Tibial artery (tissue), 4 donors: ENCODE results near the gene CYRIA.

Source experiments
- DNase-seq, 2 donors: peaks; one replicate each; pipeline ENCODE4 v3.0.0-alpha.2; 2019
- H3K27ac ChIP-seq, 2 donors: fragments of 200-600 bp; sonication (generic) in 1 of 2; 1 replicate in 1 of 2; 2 replicates in 1 of 2; pipeline ENCODE4 v1.5.1; 2018 to 2019; ENCODE audit warnings: mild to moderate bottlenecking in 1 of 2
- H3K27me3 ChIP-seq, 2 donors: fragments of 200-600 bp; sonication (generic) in 1 of 2; one replicate each; pipeline versions ENCODE4 v1.5.1 to v1.6.0; 2016 to 2019
- H3K36me3 ChIP-seq, 3 donors: fragments of 200-600 bp; sonication (generic) in 2 of 3; one replicate each; pipeline ENCODE4 v1.5.1; 2016 to 2019; ENCODE audit warnings: mild to moderate bottlenecking in 2 of 3
- H3K4me1 ChIP-seq, 4 donors: fragments of 200-600 bp; sonication (generic) in 2 of 4; 1 replicate in 3 of 4; 2 replicates in 1 of 4; pipeline ENCODE4 v1.5.1; 2016 to 2019
- H3K4me3 ChIP-seq, 2 donors: fragments of 200-600 bp; sonication (generic) in 1 of 2; 1 replicate in 1 of 2; 2 replicates in 1 of 2; pipeline ENCODE4 v1.5.1; 2018 to 2019; ENCODE audit warnings: mild to moderate bottlenecking in 2 of 2
- H3K9me3 ChIP-seq, 3 donors: fragments of 200-600 bp; sonication (generic) in 1 of 3; one replicate each; pipeline ENCODE4 v1.5.1; 2016 to 2019
- CTCF ChIP-seq, 2 experiments: fragments of 200-600 bp in 1 of 2; fragments of 450-650 bp in 1 of 2; IDR thresholded peaks; one replicate each; pipeline ENCODE4 v1.5.1; 2017 to 2019; ENCODE audit warnings: antibody characterized with exemption in 2 of 2, mild to moderate bottlenecking in 1 of 2, moderate library complexity in 1 of 2
- intact Hi-C: fragments of 100-400 bp; cut with DNase I; formaldehyde crosslinking; loops from one replicate; pipeline ENCODE4 v1.15.0; 2023; ENCODE audit warnings: low total_unique reads

CYRIA gene

GRCh38 chr2:16700551-16701259 lies 35.1 kb upstream of the CYRIA start:
- Histone ChIP-seq H3K27me3 (no peaks in the 10 kb centered on the region), H3K4me1 (no peaks in the 10 kb centered on the region), H3K27ac (no peak overlapping the region), H3K4me3 (no peak overlapping the region), H3K36me3 (no peaks in the 10 kb centered on the region), H3K9me3 (no peaks in the 10 kb centered on the region)
- TF ChIP-seq CTCF (IDR thresholded peaks at IDR 0.05) = no peak
- intact Hi-C loops = no loop called here
- DNase-seq = no peak

DNA sequence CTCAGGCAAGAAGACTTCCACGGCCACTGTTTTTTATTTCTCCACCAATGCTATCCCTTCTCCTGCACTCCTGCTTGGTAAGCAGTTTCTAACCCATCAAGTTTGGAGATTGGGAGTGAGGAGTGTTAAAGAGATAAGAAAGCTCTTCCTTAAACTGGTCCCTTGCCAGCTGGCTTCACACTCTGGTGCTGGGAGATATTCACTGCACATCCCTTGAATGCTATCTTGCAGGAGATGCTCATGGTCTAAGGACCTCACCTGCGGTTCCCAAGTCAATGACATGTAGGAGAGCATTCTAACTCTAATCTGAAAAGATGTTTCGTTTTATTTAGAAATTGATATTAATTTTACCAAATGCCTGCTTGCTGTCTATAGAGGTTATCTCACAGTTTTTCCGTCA lies 28.2 kb upstream of the CYRIA start:
- H3K9me3 ChIP-seq = no peaks in the 10 kb centered on the region
- intact Hi-C loops = no loop called here
- no peak overlapping the region for H3K27ac ChIP-seq
- H3K4me1 ChIP-seq = no peaks in the 10 kb centered on the region
- H3K36me3 ChIP-seq = no peaks in the 10 kb centered on the region
- DNase-seq = no peak
- H3K4me3 ChIP-seq = no peak overlapping the region
- TF ChIP-seq CTCF (IDR thresholded peaks at IDR 0.05) = no peak
- H3K27me3 ChIP-seq = no peaks in the 10 kb centered on the region

- Histone ChIP-seq H3K36me3 (no peaks in the 10 kb centered on the region), H3K9me3 (no peaks in the 10 kb centered on the region), H3K4me3 (no peak overlapping the region), H3K4me1 (no peaks in the 10 kb centered on the region), H3K27ac (no peak overlapping the region), H3K27me3 (no peaks in the 10 kb centered on the region)
- no peak for TF ChIP-seq CTCF (IDR thresholded peaks at IDR 0.05)
- DNase-seq = no peak
- intact Hi-C loops = no loop called here
Measured at GRCh38 chr2:16691261-16691660, 25.6 kb upstream of the CYRIA start.

DNA sequence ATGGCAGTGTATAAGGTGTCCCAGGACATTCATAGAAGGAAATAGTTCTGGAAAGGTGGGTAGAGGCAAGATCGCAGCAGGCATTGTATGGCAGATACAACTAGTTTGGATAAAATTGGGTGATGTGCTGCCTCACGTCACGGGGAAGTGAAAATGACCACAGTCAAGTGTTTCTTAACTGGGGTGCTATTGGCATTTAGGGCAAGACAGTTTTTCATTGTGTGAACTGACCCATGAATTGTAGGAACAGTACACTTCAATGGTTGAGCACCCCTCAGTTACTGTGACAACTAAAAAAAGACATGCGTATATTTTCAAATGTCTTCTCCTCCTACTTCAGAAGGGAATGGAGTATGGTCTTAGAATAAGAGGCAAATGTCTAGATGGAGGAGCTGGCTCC lies 22.3 kb upstream of the CYRIA start:
- intact Hi-C loops = no loop called here
- no peak for TF ChIP-seq CTCF (IDR thresholded peaks at IDR 0.05)
- Histone ChIP-seq H3K27ac (no peak overlapping the region), H3K27me3 (no peaks in the 10 kb centered on the region), H3K9me3 (no peaks in the 10 kb centered on the region), H3K4me1 (no peaks in the 10 kb centered on the region), H3K4me3 (no peak overlapping the region), H3K36me3 (no peaks in the 10 kb centered on the region)
- DNase-seq = no peak

GRCh38 chr2:16687222-16687621 lies 21.6 kb upstream of the CYRIA start:
- H3K9me3 ChIP-seq = no peaks in the 10 kb centered on the region
- TF ChIP-seq CTCF (IDR thresholded peaks at IDR 0.05) = no peak
- no peaks in the 10 kb centered on the region for H3K36me3 ChIP-seq
- no peak overlapping the region for H3K4me3 ChIP-seq
- no peak overlapping the region for H3K27ac ChIP-seq
- no peak for DNase-seq
- H3K27me3 ChIP-seq = no peaks in the 10 kb centered on the region
- H3K4me1 ChIP-seq = no peaks in the 10 kb centered on the region
- intact Hi-C loops = no loop called here

DNA sequence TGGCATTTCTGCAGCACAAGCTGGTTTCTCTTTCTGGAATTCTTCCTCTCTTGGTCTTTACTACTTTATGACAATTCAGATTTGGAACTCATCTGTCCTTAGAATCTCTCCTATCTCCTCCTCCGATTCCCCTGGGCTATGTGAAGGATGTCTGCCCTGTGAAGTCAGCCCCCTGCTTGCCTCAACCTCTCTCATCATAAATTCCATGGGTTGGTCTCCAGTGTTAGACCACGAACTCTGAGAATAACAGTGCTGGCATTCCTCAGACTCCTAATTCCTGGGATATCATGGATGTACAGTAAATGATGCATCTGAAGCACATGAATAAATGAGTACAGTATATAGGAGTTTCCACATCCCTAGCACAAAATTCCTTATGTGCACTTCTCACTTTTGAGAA lies 21.0 kb upstream of the CYRIA start:
- no peaks in the 10 kb centered on the region for H3K4me1 ChIP-seq
- intact Hi-C loops = no loop called here

More for the DNA sequence above, 21.0 kb upstream of the CYRIA start:
- Histone ChIP-seq H3K9me3 (no peaks in the 10 kb centered on the region), H3K27ac (no peak overlapping the region), H3K36me3 (no peaks in the 10 kb centered on the region), H3K27me3 (no peaks in the 10 kb centered on the region), H3K4me3 (no peak overlapping the region)
- TF ChIP-seq CTCF (IDR thresholded peaks at IDR 0.05) = no peak
- DNase-seq = no peak
